ENCODE measurements around the gene SLC6A16.
"Not testable (repeated sequence)": the region's sequence is repeated elsewhere in the genome, so short reads cannot be mapped to it uniquely, and the experiment has no call there.

Gene SLC6A16

DNA sequence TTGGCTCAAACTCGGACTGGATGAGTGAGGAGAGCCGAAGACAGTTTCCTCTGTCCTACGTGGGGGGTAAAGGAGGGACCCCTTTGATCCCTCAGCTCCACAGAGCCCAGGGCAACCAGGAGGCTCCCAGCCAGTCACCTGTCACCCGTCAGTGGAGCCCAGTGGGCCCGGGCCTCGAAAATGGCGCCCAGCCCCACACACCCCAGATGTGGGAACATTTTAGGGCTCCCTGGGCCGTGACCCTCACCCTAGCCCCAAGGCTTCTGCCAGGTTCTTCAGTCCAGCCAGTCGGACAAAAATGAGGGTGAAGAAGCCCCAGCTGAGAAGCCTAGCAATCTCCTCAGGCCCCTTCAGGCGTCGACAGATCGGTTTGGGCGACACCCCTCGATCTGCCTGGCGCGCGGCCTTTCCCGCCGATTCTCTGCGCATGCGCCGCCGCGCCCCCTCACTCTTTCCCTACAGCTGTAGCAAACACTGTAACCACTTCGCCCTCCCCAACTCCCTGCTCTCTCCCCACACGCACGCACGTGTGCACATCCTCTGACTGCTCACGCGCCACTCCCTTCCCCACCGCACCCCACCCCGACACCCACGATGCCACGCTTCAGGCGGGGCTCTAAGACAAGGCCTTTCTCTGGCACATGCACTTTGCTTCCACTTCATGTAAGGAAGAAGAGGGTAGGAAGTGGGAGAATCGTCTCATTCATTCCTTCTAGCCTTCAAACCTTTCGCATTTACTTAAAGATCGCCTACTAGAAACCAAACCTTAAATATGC is at the start of gene SLC6A16:
Gene SLC6A16 (minus strand): TSS at position 391 of the 776 bp plus-strand sequence. CDS start 13,844 bp downstream, outside the sequence.
- DNase-seq: no peak

GRCh38 chr19:49373174-49373573 is 48.2 kb upstream of the SLC6A16 start:
- not testable (repeated sequence) for DNase-seq

GRCh38 chr19:49371184-49371583 is 46.2 kb upstream of the SLC6A16 start:
- no peak for DNase-seq

- DNase-seq: no peak
Measured at GRCh38 chr19:49368711-49369358, 43.8 kb upstream of the SLC6A16 start.

- no peak for DNase-seq
Measured at GRCh38 chr19:49366110-49366509, 41.1 kb upstream of the SLC6A16 start.

GRCh38 chr19:49364083-49364737 is 39.2 kb upstream of the SLC6A16 start:
- no peak for DNase-seq

GRCh38 chr19:49363268-49364082 is 38.5 kb upstream of the SLC6A16 start, which contains the start of gene DKKL1:
TSS of gene DKKL1 (plus strand) at chr19:49363877. CDS start at chr19:49363999, 122 bp downstream.
- peak; percentile 35 for DNase-seq

- DNase-seq: no peak
Measured at GRCh38 chr19:49362929-49363267, 37.9 kb upstream of the SLC6A16 start.

- no peak for DNase-seq
Measured at GRCh38 chr19:49362048-49362928, 37.3 kb upstream of the SLC6A16 start, which contains the start of gene TEAD2. TSS of gene TEAD2 (minus strand) at chr19:49362416. CDS start at chr19:49360075, 2,341 bp downstream.

GRCh38 chr19:49361438-49362047 is 36.6 kb upstream of the SLC6A16 start:
- DNase-seq: no peak

GRCh38 chr19:49359851-49360820 is 35.1 kb upstream of the SLC6A16 start:
- no peak for DNase-seq

DNA sequence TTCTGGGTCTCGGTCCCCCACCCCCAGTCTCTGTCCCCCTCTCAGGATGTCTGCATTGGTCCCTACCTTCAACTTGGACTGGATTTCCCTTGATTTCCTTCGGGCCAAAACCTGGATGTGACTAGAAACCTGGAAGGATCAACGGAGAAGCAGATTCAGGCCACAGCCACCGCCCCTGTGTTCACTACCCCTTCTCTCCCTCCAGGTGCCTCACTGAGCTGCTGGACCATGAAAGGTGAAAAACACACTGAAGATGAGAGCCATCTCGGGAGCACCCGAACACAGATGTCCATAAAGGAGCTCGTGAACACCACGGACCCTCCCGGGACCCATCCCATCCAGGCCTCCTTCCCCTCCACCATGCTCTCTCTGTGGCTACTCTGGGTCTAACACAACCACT is 32.2 kb upstream of the SLC6A16 start:
- no peak for DNase-seq

DNA sequence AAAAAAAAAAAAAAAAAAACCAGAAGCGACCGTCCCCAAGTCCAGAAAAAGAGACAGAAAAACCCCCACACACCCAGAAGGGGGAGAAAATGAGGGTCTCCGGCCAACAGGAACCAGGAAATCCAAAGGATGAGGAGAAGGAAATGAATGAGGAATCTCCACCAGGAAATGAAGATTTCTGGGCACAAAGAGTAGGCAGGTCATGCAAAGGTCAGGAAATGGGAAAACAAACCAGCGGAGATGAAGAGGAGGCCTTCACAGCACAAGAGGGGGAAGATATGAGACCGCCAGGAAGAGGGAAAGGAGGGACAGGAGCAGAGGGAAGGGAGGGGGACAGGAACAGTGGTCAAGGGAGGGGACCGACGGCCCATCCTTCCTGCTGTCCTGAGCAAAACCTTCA is 31.4 kb upstream of the SLC6A16 start:
- DNase-seq: no peak

DNA sequence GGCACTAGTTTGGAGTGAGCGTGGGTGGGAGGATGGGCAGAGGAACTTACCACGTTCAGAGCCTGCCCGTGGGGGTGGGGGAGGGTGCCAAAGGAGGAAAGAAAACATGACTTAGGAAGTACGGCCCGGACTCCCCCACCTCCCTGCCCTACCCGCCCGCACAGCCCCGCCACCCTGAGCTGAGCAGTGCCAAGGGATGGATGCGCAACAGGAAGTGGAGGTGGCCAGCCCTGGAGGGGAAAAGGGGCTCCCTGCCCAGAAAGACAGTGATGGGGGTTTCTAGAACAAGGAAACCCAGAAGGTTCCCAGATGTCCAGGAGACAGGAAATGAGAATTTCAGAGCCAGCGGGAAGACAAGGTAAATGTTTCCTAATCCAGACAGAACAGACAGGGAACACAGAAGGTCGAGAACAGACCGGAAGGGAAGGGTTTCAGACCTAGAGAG is 30.9 kb upstream of the SLC6A16 start:
- no peak for DNase-seq

DNA sequence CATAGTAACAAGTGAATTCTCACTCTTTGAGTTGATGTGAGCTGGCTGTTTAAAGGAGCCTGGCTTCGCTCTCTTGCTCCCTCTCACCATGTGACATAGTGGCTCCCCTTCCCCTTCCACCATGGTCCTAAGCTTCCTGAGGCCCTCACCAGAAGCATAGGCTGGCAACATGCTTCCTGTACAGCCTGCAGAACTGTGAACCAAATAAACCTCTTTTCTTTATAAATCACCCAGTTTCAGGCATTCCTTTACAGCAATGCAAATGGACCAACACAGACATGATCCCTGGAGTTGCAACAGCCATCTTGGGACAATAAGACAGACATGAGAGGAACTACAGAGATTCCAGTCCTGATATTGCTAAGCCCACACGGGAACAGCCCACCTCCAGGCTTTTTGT is 24.6 kb upstream of the SLC6A16 start:
- no peak for DNase-seq

DNA sequence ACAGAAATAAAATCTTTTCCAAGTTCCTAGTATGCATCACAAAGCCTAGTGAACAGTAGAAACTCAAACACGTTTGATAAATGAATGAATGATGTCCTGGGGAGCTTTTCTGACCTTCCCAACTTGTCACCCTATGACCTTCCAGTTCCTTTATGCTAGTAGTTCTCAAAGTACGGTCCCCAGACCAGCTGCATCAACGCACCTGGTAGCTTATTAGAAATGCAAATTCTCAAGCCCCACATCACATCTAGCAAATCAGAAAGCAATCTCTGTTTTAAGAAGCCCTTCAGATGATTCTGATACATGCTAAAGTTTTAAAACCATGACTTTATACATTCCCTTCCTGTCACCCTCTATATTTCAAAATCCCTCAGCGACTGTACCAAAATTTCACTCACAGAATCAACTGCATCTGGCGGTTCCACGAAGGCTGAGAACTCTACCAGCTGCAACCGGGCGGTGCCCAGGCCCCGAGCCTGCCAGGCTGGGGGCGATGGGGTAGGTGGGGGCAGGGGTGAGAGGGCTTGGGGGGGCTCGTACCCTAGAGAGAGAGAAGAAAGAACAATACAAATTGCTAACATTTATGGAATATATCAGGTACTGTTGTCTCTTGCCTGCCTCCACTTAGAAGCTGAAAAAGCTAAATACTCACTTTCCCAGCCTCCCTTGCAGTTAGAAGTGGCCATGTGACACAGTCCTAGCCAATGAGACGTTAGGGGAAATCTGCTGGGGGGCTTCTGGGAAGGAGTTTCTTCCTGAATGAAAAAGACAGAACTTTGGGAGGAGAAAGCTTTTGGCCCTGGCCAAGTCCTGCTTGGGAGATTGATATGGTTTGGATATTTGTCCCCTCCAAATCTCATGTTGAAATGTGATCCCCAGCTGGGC is 23.6 kb upstream of the SLC6A16 start:
- no peak for DNase-seq

DNA sequence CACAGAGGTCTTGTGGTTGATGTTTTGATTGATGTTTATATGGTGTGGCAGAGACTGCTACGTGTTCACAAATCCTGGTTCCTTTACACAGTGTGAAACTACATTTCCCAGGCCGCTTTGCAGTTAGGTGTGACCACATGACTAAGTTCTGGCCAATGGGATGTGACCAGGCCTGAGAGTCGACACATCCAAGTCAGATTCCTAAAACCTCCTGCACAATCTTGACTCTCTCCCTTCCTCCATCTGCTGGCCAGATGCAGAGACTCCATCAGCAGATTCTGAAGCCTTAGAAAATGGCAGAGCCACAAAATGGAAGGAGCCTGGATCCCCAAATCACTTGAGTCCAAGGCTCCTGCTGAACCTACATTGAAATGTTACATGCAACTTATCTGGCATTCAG is 22.8 kb upstream of the SLC6A16 start:
- DNase-seq: peak; percentile 4

GRCh38 chr19:49347191-49347590 is 22.2 kb upstream of the SLC6A16 start:
- DNase-seq: no peak

Data from NCI-H526 treated with DMSO at 0.1 percent for 48 hours (cell line).